ENCODE data around the gene EGFLAM. TPM values are rescaled to one million over a fixed set of nuclear protein-coding genes. Genes with fewer than 3 reads are reported as not detected.

Gene EGFLAM
- total RNA-seq, result not detected in 2 replicates

DNA sequence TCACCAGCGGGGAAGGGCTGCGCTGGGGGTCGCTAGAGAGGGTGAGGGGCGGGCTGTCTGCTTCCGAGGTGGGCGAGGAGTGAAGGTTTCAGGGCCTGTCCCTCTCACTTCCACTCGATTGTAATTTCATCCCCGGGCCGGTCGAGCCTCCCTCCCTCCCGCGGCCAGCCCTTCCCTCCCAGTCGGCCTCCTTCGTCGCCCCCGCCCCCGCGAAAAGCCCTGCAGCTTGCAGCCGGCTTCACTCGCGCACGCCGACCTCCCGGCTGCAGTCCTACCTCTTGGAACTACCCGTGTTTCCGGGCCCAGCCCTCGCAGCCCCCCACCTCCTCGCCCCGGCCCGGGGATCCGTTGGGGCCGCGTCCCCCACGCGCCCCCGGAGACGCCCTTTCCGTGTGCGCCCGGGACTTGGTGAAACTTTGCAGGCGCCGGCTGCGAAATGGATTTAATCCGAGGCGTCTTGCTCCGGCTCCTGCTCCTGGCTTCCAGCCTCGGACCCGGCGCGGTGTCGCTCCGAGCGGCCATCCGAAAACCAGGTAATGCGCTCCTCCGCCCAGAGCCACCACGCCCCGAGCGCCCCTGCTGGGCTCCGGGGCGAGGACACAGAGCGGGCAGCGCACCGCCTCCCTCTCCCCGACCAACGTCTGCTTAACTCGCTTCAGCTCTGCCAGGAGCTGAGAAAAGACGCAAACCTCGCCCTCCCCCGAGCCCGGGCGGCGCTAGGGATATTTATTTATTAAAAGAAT is at the start of gene EGFLAM:
TSS of gene EGFLAM (plus strand) at position 241 of the 743 bp plus-strand sequence. CDS start at position 437, 196 bp downstream.
- intact Hi-C loops (cut with micrococcal nuclease), result loop anchor here (2.0 to 10.0 kb wide), 2 partner anchors 296 to 424 kb away; partner anchors contain the start of gene LIFR
- DNase-seq (ENCODE audit: low spot score), result no peak
- no peaks in the 10 kb centered on the region for H3K36me3 Mint-ChIP-seq (ENCODE audit: low read depth)
- no peaks in the 10 kb centered on the region for H3K9me3 Mint-ChIP-seq
- H3K27me3 Mint-ChIP-seq (ENCODE audit: low read depth), result peaks cover 68% of the 10 kb centered on the region
- H3K27ac Mint-ChIP-seq, result no peak within 1 kb of the TSS
- H3K4me1 Mint-ChIP-seq (ENCODE audit: low read depth), result peaks cover 5% of the 10 kb centered on the region
- no peak within 1 kb of the TSS for H3K4me3 Mint-ChIP-seq (ENCODE audit: low read depth)

DNA sequence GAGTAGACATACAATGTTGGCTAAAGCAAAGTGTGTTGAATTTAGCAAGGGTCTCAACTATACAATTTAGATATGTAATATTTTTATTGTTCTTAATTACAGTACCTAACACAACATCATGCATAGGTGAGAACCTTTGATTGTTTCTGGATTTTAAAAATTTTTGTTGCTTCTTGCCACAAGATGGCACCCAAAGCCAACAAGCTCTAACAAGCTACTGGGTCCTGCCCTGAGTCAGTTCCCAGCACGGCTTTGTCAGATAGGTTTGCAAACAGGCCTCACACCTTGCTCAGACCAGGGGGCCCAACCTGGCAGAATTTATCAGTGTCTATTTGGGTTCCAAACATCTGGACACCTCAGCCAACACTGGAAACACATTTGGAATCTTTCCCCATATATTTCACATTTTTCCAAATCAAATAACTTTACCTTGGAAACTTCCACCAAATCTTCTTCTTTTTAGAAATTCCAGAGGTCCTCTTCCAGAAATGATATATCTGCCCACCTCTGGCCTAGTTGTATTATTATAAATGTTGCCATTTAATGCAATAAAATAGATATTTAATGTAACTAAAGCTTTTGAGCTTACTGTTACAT is 49.5 kb upstream of the EGFLAM start:
- intact Hi-C loops (cut with micrococcal nuclease), result no loop called here
- Mint-ChIP-seq H3K4me3 (ENCODE audit: low read depth) (no peak overlapping the region), H3K36me3 (ENCODE audit: low read depth) (no peaks in the 10 kb centered on the region), H3K27ac (no peak overlapping the region), H3K4me1 (ENCODE audit: low read depth) (no peaks in the 10 kb centered on the region), H3K27me3 (ENCODE audit: low read depth) (peaks cover 2% of the 10 kb centered on the region), H3K9me3 (peaks cover 7% of the 10 kb centered on the region)
- no peak for DNase-seq (ENCODE audit: low spot score)

GRCh38 chr5:38210676-38211353 is 47.5 kb upstream of the EGFLAM start:
- peaks cover 7% of the 10 kb centered on the region for H3K9me3 Mint-ChIP-seq
- H3K4me1 Mint-ChIP-seq (ENCODE audit: low read depth), result no peaks in the 10 kb centered on the region
- no peaks in the 10 kb centered on the region for H3K36me3 Mint-ChIP-seq (ENCODE audit: low read depth)
- no peak for DNase-seq (ENCODE audit: low spot score)
- no peaks in the 10 kb centered on the region for H3K27me3 Mint-ChIP-seq (ENCODE audit: low read depth)
- no peak overlapping the region for H3K27ac Mint-ChIP-seq
- no peak overlapping the region for H3K4me3 Mint-ChIP-seq (ENCODE audit: low read depth)
- intact Hi-C loops (cut with micrococcal nuclease), result no loop called here

DNA sequence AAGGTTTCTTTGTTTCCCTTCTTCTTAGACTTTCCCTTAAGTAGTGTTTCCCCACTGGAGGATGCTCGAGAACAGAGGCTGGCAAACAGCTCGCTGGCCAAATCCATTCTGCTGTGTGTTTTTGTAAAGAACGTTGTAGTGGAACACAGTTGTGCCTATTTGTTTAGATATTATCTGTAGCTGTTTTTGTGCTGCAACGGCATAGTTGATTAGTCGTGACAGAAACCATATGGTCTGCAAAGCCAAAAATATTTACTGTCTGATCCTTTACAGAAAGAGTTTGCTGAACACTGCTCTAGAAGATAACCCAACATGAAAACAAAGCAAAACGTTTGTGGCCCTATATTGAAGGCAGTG is 47.0 kb upstream of the EGFLAM start:
- DNase-seq (ENCODE audit: low spot score), result no peak
- peaks cover 7% of the 10 kb centered on the region for H3K9me3 Mint-ChIP-seq
- H3K27ac Mint-ChIP-seq, result no peak overlapping the region
- intact Hi-C loops (cut with micrococcal nuclease), result no loop called here
- H3K36me3 Mint-ChIP-seq (ENCODE audit: low read depth), result no peaks in the 10 kb centered on the region
- no peak overlapping the region for H3K4me3 Mint-ChIP-seq (ENCODE audit: low read depth)
- no peaks in the 10 kb centered on the region for H3K4me1 Mint-ChIP-seq (ENCODE audit: low read depth)
- no peaks in the 10 kb centered on the region for H3K27me3 Mint-ChIP-seq (ENCODE audit: low read depth)

GRCh38 chr5:38212307-38212706 is 46.1 kb upstream of the EGFLAM start:
- Mint-ChIP-seq H3K9me3 (peaks cover 7% of the 10 kb centered on the region), H3K27ac (no peak overlapping the region), H3K36me3 (ENCODE audit: low read depth) (no peaks in the 10 kb centered on the region), H3K4me1 (ENCODE audit: low read depth) (no peaks in the 10 kb centered on the region), H3K4me3 (ENCODE audit: low read depth) (no peak overlapping the region), H3K27me3 (ENCODE audit: low read depth) (no peaks in the 10 kb centered on the region)
- intact Hi-C loops (cut with micrococcal nuclease), result no loop called here
- DNase-seq (ENCODE audit: low spot score), result no peak

DNA sequence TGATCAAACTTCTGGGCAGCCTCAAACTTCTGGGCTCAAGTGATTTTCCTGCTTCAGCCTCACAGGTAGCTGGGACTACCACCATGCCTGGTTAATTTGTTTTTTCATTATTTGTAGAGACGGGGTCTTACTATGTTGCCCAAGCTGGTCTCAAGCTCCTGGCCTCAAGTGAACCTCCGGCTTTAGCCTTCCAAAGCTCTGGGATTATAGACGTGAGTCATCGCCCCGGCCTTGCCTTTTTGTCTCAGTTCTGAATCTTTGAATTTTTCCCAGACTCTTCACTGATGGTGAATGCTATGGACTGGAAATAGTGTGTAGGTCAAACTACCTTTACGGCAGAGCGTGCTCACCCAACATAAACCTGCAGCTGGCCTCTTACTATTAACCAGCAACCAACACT is 32.3 kb upstream of the EGFLAM start:
- no peak for DNase-seq (ENCODE audit: low spot score)
- Mint-ChIP-seq H3K27me3 (ENCODE audit: low read depth) (no peaks in the 10 kb centered on the region), H3K36me3 (ENCODE audit: low read depth) (no peaks in the 10 kb centered on the region), H3K9me3 (no peaks in the 10 kb centered on the region), H3K27ac (no peak overlapping the region), H3K4me3 (ENCODE audit: low read depth) (no peak overlapping the region), H3K4me1 (ENCODE audit: low read depth) (no peaks in the 10 kb centered on the region)
- intact Hi-C loops (cut with micrococcal nuclease), result no loop called here

GRCh38 chr5:38228914-38229313 is 29.4 kb upstream of the EGFLAM start:
- Mint-ChIP-seq H3K36me3 (ENCODE audit: low read depth) (no peaks in the 10 kb centered on the region), H3K27me3 (ENCODE audit: low read depth) (no peaks in the 10 kb centered on the region), H3K27ac (no peak overlapping the region), H3K9me3 (no peaks in the 10 kb centered on the region), H3K4me1 (ENCODE audit: low read depth) (no peaks in the 10 kb centered on the region), H3K4me3 (ENCODE audit: low read depth) (no peak overlapping the region)
- DNase-seq (ENCODE audit: low spot score), result no peak
- intact Hi-C loops (cut with micrococcal nuclease), result no loop called here

DNA sequence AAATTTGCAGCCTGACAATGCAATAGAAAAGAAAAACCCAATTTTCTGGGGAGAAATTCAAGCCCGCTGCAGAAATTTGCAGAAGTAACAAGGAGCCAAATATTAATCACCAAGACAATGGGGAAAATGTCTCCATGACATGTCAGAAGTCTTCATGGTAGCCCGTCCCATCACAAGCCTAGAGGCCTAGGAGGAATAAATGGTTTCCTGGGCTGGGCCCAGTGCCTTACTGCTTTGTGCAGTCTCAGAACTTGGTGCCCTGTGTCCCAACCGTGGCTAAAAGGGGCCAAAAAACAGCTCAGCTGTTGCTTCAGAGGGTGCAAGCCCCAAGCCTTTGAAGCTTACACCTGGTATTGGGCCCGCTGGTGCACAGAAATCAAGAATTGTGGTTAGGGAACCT is 23.6 kb upstream of the EGFLAM start:
- Mint-ChIP-seq H3K9me3 (peaks cover 3% of the 10 kb centered on the region), H3K27ac (no peak overlapping the region), H3K27me3 (ENCODE audit: low read depth) (no peaks in the 10 kb centered on the region), H3K4me3 (ENCODE audit: low read depth) (no peak overlapping the region), H3K4me1 (ENCODE audit: low read depth) (peaks cover 3% of the 10 kb centered on the region), H3K36me3 (ENCODE audit: low read depth) (no peaks in the 10 kb centered on the region)
- intact Hi-C loops (cut with micrococcal nuclease), result no loop called here
- DNase-seq (ENCODE audit: low spot score), result no peak

GRCh38 chr5:38237681-38238080 is 20.7 kb upstream of the EGFLAM start:
- H3K27ac Mint-ChIP-seq, result no peak overlapping the region
- H3K36me3 Mint-ChIP-seq (ENCODE audit: low read depth), result no peaks in the 10 kb centered on the region
- intact Hi-C loops (cut with micrococcal nuclease), result no loop called here
- peaks cover 3% of the 10 kb centered on the region for H3K9me3 Mint-ChIP-seq
- H3K4me3 Mint-ChIP-seq (ENCODE audit: low read depth), result no peak overlapping the region
- DNase-seq (ENCODE audit: low spot score), result no peak
- H3K27me3 Mint-ChIP-seq (ENCODE audit: low read depth), result peaks cover 9% of the 10 kb centered on the region
- H3K4me1 Mint-ChIP-seq (ENCODE audit: low read depth), result peaks cover 3% of the 10 kb centered on the region

GRCh38 chr5:38240212-38240611 is 18.1 kb upstream of the EGFLAM start:
- peaks cover 9% of the 10 kb centered on the region for H3K27me3 Mint-ChIP-seq (ENCODE audit: low read depth)
- peaks cover 3% of the 10 kb centered on the region for H3K4me1 Mint-ChIP-seq (ENCODE audit: low read depth)
- no peak overlapping the region for H3K27ac Mint-ChIP-seq
- no peaks in the 10 kb centered on the region for H3K9me3 Mint-ChIP-seq
- intact Hi-C loops (cut with micrococcal nuclease), result no loop called here
- H3K36me3 Mint-ChIP-seq (ENCODE audit: low read depth), result no peaks in the 10 kb centered on the region
- no peak for DNase-seq (ENCODE audit: low spot score)
- no peak overlapping the region for H3K4me3 Mint-ChIP-seq (ENCODE audit: low read depth)

- Mint-ChIP-seq H3K27me3 (ENCODE audit: low read depth) (peaks cover 9% of the 10 kb centered on the region), H3K4me3 (ENCODE audit: low read depth) (no peak overlapping the region), H3K27ac (no peak overlapping the region), H3K36me3 (ENCODE audit: low read depth) (no peaks in the 10 kb centered on the region), H3K9me3 (no peaks in the 10 kb centered on the region), H3K4me1 (ENCODE audit: low read depth) (peaks cover 3% of the 10 kb centered on the region)
- DNase-seq (ENCODE audit: low spot score), result no peak
- intact Hi-C loops (cut with micrococcal nuclease), result no loop called here
These were observed 16.7 kb upstream of the EGFLAM start for GRCh38 chr5:38241655-38242054.

GRCh38 chr5:38245307-38245706 is 13.1 kb upstream of the EGFLAM start:
- H3K4me1 Mint-ChIP-seq (ENCODE audit: low read depth), result no peaks in the 10 kb centered on the region
- no peak overlapping the region for H3K27ac Mint-ChIP-seq
- intact Hi-C loops (cut with micrococcal nuclease), result no loop called here
- H3K4me3 Mint-ChIP-seq (ENCODE audit: low read depth), result no peak overlapping the region
- H3K27me3 Mint-ChIP-seq (ENCODE audit: low read depth), result peaks cover 10% of the 10 kb centered on the region
- DNase-seq (ENCODE audit: low spot score), result no peak
- no peaks in the 10 kb centered on the region for H3K36me3 Mint-ChIP-seq (ENCODE audit: low read depth)
- H3K9me3 Mint-ChIP-seq, result no peaks in the 10 kb centered on the region

DNA sequence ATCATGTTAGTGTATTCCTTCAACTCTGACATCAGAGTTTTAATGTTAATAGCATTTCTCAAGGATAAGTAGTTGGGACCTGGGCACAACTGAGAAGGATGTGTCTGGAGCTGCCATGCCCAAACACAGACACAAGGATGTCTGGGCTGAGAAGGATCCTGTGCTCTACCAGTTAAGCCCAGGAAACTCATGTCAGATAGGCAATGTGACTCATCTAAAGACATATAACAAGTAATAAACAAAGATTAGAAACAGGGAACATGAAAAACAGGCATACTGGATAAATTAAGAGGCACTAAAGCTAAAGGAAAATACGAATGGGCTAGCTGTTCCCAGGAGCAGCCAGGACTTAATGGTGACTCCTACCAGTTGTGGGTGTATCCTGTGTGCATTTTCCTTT is 9.1 kb upstream of the EGFLAM start:
- Mint-ChIP-seq H3K4me3 (ENCODE audit: low read depth) (no peak overlapping the region), H3K36me3 (ENCODE audit: low read depth) (no peaks in the 10 kb centered on the region), H3K9me3 (no peaks in the 10 kb centered on the region), H3K27me3 (ENCODE audit: low read depth) (peaks cover 2% of the 10 kb centered on the region), H3K27ac (no peak overlapping the region), H3K4me1 (ENCODE audit: low read depth) (no peaks in the 10 kb centered on the region)
- DNase-seq (ENCODE audit: low spot score), result no peak
- intact Hi-C loops (cut with micrococcal nuclease), result no loop called here

Data from activated T-helper 2 cell treated with anti-CD3 and anti-CD28 coated beads, Interferon-gamma antibody, Interleukin-2, Interleukin-4, amounts not matched to agents 10 μg/mL and 5 μg/mL and 100 μg/mL, durations not matched to agents 14 hours and 24 hours and 36 hours (primary cell).